GM19452 (cell line): Measurements from ENCODE around the gene CACNA1C.

ENCODE experiments used
- ATAC-seq: cut with Tn5 transposase; IDR thresholded peaks from one replicate; pipeline ENCODE4 v1.9.1; 2021; ENCODE audit not compliant: unreplicated experiment

The CACNA1C gene

GRCh38 chr12:2311020-2311778 is 258.4 kb downstream of the CACNA1C start:
- ATAC-seq = no peak

GRCh38 chr12:2312175-2312574 is 259.4 kb downstream of the CACNA1C start:
- no peak for ATAC-seq

- ATAC-seq = no peak
Observed at GRCh38 chr12:2312770-2313169, 260.0 kb downstream of the CACNA1C start.

- ATAC-seq = no peak
Observed at GRCh38 chr12:2314492-2314891, 261.7 kb downstream of the CACNA1C start.

GRCh38 chr12:2317772-2318171 is 265.0 kb downstream of the CACNA1C start:
- ATAC-seq = no peak

GRCh38 chr12:2318286-2318685 is 265.5 kb downstream of the CACNA1C start:
- ATAC-seq = no peak

- no peak for ATAC-seq
Observed at GRCh38 chr12:2319136-2319535, 266.3 kb downstream of the CACNA1C start.

GRCh38 chr12:2319737-2320506 is 267.1 kb downstream of the CACNA1C start:
- ATAC-seq = no peak

GRCh38 chr12:2320841-2321240 is 268.1 kb downstream of the CACNA1C start:
- no peak for ATAC-seq

GRCh38 chr12:2322554-2323120 is 269.9 kb downstream of the CACNA1C start:
- ATAC-seq = no peak

- ATAC-seq = no peak
Observed at GRCh38 chr12:2323532-2324255, 270.9 kb downstream of the CACNA1C start.

- no peak for ATAC-seq
Observed at GRCh38 chr12:2324387-2324786, 271.6 kb downstream of the CACNA1C start.

GRCh38 chr12:2325519-2325918 is 272.7 kb downstream of the CACNA1C start:
- no peak for ATAC-seq

- ATAC-seq = no peak
Observed at GRCh38 chr12:2326470-2326869, 273.7 kb downstream of the CACNA1C start.

GRCh38 chr12:2328661-2329060 is 275.9 kb downstream of the CACNA1C start:
- no peak for ATAC-seq

- ATAC-seq = no peak
Observed at GRCh38 chr12:2329661-2330210, 276.9 kb downstream of the CACNA1C start.

- no peak for ATAC-seq
Observed at GRCh38 chr12:2332236-2332635, 279.4 kb downstream of the CACNA1C start.

GRCh38 chr12:2332947-2333346 is 280.2 kb downstream of the CACNA1C start:
- no peak for ATAC-seq

- no peak for ATAC-seq
Observed at GRCh38 chr12:2333491-2334195, 280.9 kb downstream of the CACNA1C start.

- no peak for ATAC-seq
Observed at GRCh38 chr12:2334271-2334670, 281.5 kb downstream of the CACNA1C start.
